ENCODE data around the gene SREBF1.

- TF ChIP-seq RAD21 (IDR thresholded peaks at IDR 0.05; ENCODE audit: low read length) (no peak), CTCF (IDR thresholded peaks at IDR 0.05) (no peak)
Measured at GRCh38 chr17:17804007-17804406, 32.8 kb downstream of the SREBF1 start.
